Stimulated activated CD4-positive, alpha-beta T cell treated with anti-CD3 and anti-CD28 coated beads, Interleukin-12 subunit alpha, Interleukin-12 subunit beta, amount 100 ng/mL, for 4 hours (primary cell): ENCODE data around the gene PTPRD.

ENCODE experiments used
- DNase-seq: peaks from one replicate; pipeline ENCODE4 v3.0.0-alpha.2; 2020

PTPRD gene

DNA sequence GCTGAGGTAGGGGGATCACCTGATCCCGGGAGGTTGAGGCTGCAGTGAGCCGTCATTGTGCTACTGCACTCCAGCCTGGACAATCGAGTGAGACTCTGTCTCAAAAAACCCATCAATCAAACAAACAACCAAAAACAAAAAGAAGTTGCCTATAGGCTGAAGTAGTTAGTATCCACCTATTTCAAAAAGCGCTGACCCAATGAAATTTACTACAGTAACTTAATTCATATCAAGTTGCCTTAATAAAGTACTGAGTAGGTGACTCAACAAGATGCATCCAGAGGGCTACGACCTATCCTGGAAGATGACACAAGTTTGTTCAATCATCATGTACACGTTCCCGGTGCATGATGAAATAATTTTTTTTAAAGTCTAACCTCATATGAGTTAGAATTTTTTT is 2164.6 kb downstream of the PTPRD start:
- no peak for DNase-seq

- DNase-seq: no peak
Observed at GRCh38 chr9:8447601-8448000, 2165.2 kb downstream of the PTPRD start.

DNA sequence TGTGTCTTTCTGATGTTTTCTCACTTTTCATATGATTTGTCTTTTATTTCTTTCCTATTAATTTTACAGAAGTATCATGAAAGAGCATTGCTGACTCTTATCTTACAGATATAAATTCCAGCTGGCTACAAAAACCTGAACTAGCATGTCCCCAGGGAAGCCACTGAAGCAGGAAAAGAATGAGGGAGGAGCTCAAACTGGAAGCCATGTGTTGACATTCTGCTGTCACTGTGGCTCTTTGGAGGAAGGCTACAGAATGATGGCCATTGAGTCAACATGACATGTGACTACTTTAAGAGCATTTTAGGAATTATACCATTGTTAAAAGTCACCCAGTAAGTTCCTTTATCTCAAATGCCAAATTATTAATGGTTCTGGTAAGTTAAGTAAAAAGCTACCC is 2174.9 kb downstream of the PTPRD start:
- DNase-seq: no peak

GRCh38 chr9:8437259-8437658 is 2175.5 kb downstream of the PTPRD start:
- no peak for DNase-seq

GRCh38 chr9:8436786-8437185 is 2176.0 kb downstream of the PTPRD start:
- DNase-seq: no peak

GRCh38 chr9:8434621-8435020 is 2178.2 kb downstream of the PTPRD start:
- DNase-seq: no peak

DNA sequence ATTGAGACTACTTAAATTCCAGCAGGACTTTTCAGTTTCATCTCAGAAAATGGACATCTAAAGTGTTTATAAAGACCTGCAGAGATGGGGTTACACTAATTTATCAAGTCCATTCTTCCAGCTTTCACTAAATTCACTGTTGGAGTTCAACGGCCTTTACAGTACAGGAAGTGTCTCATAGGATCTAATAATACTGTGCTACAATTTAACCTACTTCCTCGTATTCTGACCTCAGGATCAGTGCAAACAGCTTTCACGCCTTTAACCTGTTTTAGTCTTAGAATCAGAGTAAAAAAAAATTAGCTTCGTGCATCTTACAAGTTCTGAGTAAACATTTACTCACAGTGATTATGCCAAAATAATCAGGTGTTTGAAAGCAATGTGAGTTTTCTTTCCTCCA is 2180.6 kb downstream of the PTPRD start:
- DNase-seq: no peak

GRCh38 chr9:8431505-8431904 is 2181.3 kb downstream of the PTPRD start:
- DNase-seq: no peak

- no peak for DNase-seq
Observed at GRCh38 chr9:8430945-8431344, 2181.9 kb downstream of the PTPRD start.

- DNase-seq: no peak
Observed at GRCh38 chr9:8429768-8430167, 2183.0 kb downstream of the PTPRD start.

DNA sequence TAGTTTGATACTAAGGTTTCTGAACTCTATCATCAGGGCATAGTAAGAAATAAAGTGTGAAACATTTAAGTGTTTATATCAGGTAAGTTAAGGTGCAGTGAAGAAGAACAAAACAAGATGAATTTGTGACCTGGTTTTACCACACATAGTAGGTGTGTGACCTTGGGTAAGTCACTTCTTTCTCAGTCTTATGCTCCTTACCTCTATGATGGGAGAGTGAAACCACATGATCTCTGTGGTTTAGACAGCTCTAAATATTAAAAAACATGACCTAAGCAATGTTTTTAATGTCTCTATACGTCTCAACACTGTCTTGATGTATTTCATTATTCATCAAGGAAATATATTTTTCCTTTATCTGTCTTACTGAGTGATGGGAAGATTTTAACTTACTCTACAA is 2183.6 kb downstream of the PTPRD start:
- DNase-seq: no peak

- no peak for DNase-seq
Observed at GRCh38 chr9:8428389-8428788, 2184.4 kb downstream of the PTPRD start.

DNA sequence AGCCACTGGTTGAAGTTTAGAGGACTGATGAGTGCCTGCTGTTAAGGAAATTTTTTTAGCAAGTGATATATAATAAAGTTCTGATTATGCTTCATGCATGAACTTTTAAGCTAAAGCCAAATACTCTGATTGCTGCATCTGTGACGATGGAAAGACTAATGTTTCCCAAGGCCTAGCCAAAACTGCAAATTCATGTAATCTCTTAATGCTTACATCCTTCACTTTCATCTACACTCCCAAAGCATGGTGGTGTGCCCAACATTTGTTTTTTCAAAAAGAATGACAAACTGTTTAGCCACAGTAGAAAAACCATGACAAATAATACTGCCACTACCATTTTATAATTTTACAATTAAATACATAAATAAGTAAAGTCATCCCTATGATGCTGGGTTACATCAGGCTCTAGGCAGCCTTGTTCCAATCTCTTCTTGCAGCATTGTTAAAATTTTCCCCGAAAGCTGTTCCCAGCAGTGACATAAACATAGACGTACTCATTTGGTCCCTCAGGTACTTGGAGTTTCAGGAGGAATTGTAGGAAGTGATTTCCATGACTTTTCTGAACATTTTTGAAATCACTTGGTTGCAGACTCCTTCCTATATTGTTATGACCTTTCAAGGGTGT is 2187.9 kb downstream of the PTPRD start:
- no peak for DNase-seq

- DNase-seq: no peak
Observed at GRCh38 chr9:8420416-8420815, 2192.4 kb downstream of the PTPRD start.

GRCh38 chr9:8419596-8420275 is 2193.1 kb downstream of the PTPRD start:
- DNase-seq: no peak

DNA sequence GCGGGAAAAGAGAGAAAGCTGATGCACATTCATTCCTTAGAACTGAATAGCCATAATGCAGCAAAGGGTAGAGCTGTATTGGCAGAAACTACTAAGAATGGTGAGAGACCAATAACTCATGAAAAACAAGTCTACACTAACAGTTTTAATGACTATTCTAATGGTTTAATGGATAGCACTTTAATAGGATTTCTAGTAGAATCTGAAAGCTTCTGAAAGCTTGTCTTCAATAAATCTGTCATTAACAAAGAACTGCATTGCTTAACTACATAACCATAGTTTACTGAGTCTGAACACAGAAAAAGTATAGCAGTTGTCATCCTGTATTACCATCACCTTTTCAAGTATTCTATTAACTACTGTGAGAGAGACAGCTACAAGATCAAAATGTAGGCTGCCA is 2195.5 kb downstream of the PTPRD start:
- no peak for DNase-seq

GRCh38 chr9:8412327-8412726 is 2200.5 kb downstream of the PTPRD start:
- no peak for DNase-seq

DNA sequence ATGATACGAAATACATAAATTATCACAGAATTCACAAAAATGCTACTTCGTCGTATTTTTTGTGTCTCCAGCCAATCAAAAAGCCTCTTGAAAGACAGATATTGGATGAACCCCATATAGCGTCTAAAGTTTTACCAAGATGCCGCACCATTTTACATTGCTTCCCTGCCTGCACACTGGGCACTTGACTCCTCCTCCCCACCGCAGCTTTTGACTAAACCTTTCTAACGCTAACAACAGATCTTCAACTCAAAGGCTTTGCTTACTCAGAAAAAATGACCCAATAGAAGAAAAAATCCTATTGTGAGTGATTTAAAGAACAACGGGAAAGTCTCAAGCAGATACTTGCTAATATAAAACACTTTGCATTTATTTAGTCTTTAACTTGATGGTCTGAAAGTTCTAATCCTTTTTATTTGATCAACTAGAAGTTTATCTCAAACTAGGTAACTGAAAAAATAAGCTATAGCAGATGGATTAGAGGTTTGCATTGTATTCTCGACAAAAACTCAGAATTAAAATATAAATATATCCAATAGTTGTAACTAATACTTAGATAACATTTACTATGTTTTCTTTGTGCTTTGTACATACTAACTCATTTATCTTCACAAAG is 2204.1 kb downstream of the PTPRD start:
- no peak for DNase-seq

GRCh38 chr9:8401961-8402705 is 2210.7 kb downstream of the PTPRD start:
- no peak for DNase-seq

DNA sequence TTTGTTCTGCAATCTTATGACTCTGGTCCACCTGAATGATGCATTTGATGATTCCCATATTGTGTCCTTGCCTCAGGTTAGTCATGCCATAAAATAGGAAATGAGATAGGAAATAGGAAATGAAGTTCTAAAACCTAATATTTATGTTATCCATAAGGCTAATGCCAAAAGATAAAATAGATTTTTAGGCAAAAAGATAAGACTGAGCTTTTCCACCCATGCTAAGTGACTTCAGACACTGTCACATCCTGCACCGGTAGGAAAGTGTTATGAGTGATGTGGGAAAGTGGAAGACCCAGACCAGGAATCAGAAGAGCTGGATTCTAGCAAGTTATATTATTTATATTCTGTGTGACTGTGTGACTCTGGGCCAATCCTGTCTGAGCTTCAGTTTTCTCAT is 2212.4 kb downstream of the PTPRD start:
- no peak for DNase-seq

DNA sequence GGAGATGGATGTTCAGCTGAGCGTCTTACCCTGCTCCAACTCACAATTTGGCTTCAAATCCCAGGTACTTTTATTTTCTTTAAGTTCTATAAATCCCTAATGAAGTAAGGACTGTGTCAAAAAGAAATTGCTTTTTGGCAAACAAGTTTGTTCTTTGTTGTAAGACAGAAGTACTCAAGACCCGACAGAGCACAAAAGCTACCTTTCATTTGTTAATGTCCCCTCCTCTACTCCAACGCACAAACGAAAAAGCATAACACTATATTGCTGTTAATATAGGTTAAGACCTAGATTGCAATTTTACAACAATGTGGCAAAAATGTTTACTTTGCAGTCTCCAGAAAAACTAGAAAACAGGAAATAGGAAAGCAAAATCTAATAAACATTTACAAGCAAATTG is 2217.8 kb downstream of the PTPRD start:
- no peak for DNase-seq

DNA sequence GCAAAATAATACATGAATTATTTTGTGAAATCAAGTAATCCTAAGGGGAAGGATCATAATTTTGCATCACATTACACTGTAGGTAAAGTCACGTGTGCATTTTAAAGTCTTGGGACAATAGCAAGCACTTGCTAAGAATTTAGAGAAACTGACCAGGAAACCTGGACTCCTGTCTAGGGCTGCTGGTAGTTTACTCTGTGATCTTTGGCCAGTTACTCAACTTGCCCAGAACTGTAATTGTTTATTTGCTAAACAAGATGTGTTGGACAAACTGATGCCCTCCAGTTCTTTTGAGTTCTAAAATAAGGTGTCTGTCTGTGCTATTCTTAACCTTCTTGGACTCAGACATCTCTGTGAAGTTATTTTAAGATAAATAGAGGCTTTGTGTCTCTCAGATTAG is 2218.5 kb downstream of the PTPRD start:
- DNase-seq: no peak

DNA sequence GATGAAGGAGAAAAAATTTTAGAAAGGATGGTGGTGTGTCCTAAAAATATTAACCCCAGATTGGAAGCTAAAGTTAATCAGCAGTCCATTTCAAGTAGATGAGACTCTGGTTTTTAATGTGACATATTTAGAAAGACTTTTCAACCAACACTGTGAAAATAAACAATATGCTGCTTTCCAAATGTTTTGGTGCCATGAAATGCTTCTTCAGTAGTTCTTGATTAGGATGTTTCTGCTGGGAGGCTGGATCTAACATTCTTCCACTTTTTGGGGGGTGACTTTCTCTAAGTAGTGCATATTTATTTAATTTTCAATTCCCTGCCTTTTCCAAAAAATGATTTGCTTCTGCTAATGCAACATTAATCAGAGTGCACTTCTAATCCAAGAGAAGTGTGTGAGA is 2219.9 kb downstream of the PTPRD start:
- no peak for DNase-seq

GRCh38 chr9:8391566-8391965 is 2221.2 kb downstream of the PTPRD start:
- DNase-seq: no peak
